GM12864 (cell line): ENCODE results near the gene NKAIN4.

Source experiments
- DNase-seq: peaks from one replicate; pipeline ENCODE4 v3.0.0-alpha.2; 2011; ENCODE audit warnings: low read depth
- H3K4me3 ChIP-seq: 2 replicates; pipeline ENCODE4 v1.5.1; 2011; ENCODE audit warnings: mild to moderate bottlenecking, low read depth, low read length, control low read depth
- CTCF ChIP-seq: IDR thresholded peaks from 2 replicates; pipeline ENCODE4 v1.5.1; 2011; ENCODE audit warnings: low read depth, mild to moderate bottlenecking, moderate library complexity, low read length, control low read depth, inconsistent platforms; ENCODE audit errors: missing control alignments

NKAIN4 gene

GRCh38 chr20:63254232-63254605 is at the start of gene NKAIN4:
Gene NKAIN4 (minus strand): TSS chr20:63254463. CDS start chr20:63254450, 13 bp downstream.
- no peak for DNase-seq
- H3K4me3 ChIP-seq = no peak within 1 kb of the TSS
- no peak for TF ChIP-seq CTCF

GRCh38 chr20:63303095-63303666 is 48.9 kb upstream of the NKAIN4 start:
- TF ChIP-seq CTCF = no peak
- DNase-seq = no peak
- no peak overlapping the region for H3K4me3 ChIP-seq

- TF ChIP-seq CTCF = no peak
- no peak overlapping the region for H3K4me3 ChIP-seq
- DNase-seq = no peak
These were observed 47.4 kb upstream of the NKAIN4 start for GRCh38 chr20:63301671-63302070.

- no peak for DNase-seq
- TF ChIP-seq CTCF = no peak
- no peak overlapping the region for H3K4me3 ChIP-seq
These were observed 44.6 kb upstream of the NKAIN4 start for GRCh38 chr20:63298731-63299312.

GRCh38 chr20:63297796-63298572 is 43.7 kb upstream of the NKAIN4 start:
- H3K4me3 ChIP-seq = no peak overlapping the region
- no peak for TF ChIP-seq CTCF
- no peak for DNase-seq

- DNase-seq = no peak
- no peak for TF ChIP-seq CTCF
These were observed 43.1 kb upstream of the NKAIN4 start for GRCh38 chr20:63297371-63297781.

More at GRCh38 chr20:63297371-63297781, 43.1 kb upstream of the NKAIN4 start:
- no peak overlapping the region for H3K4me3 ChIP-seq
